IPS-18c (cell line): ENCODE results near the gene RLF.
A peak's percentile ranks its signal among the peaks of the same experiment; 100 is the strongest.
"Not testable (repeated sequence)": the region's sequence is repeated elsewhere in the genome, so short reads cannot be mapped to it uniquely, and the experiment has no call there.

Source experiments
- H3K4me3 ChIP-seq: 2 replicates; pipeline ENCODE4 v1.7.0; 2013; ENCODE audit warnings: low read depth, mild to moderate bottlenecking, low read length, moderate library complexity; ENCODE audit not compliant: insufficient read depth
- H3K9me3 ChIP-seq: one replicate; pipeline ENCODE4 v1.6.1; 2013; ENCODE audit warnings: mild to moderate bottlenecking, low read length, moderate library complexity; ENCODE audit not compliant: control insufficient read depth, insufficient read depth

The RLF gene

GRCh38 chr1:40155135-40155534 lies 6.1 kb upstream of the RLF start:
- Histone ChIP-seq H3K9me3 (no peaks in the 10 kb centered on the region), H3K4me3 (no peak overlapping the region)

- Histone ChIP-seq H3K4me3 (no peak overlapping the region), H3K9me3 (no peaks in the 10 kb centered on the region)
These were observed 5.3 kb upstream of the RLF start for GRCh38 chr1:40155910-40156309.

- no peaks in the 10 kb centered on the region for H3K9me3 ChIP-seq
- H3K4me3 ChIP-seq: peak overlapping the region; percentile 1; the same call in 1 of the 2 replicates
These were observed 422 bp upstream of the RLF start for GRCh38 chr1:40160806-40161124.

- Histone ChIP-seq H3K9me3 (no peaks in the 10 kb centered on the region), H3K4me3 (peak overlapping the region; percentile 98)
These were observed 756 bp downstream of the RLF start for GRCh38 chr1:40161888-40162397.

- H3K4me3 ChIP-seq: peak overlapping the region; percentile 98
These were observed 1.7 kb downstream of the RLF start for GRCh38 chr1:40162753-40163441.

GRCh38 chr1:40167317-40167716 lies 6.1 kb downstream of the RLF start:
- H3K9me3 ChIP-seq: no peaks in the 10 kb centered on the region

More at GRCh38 chr1:40162753-40163441, 1.7 kb downstream of the RLF start:
- H3K9me3 ChIP-seq: no peaks in the 10 kb centered on the region

GRCh38 chr1:40171036-40171435 lies 9.8 kb downstream of the RLF start:
- Histone ChIP-seq H3K9me3 (no peaks in the 10 kb centered on the region), H3K4me3 (no peak overlapping the region)

More at GRCh38 chr1:40167317-40167716, 6.1 kb downstream of the RLF start:
- no peak overlapping the region for H3K4me3 ChIP-seq

GRCh38 chr1:40174788-40175187 lies 13.6 kb downstream of the RLF start:
- Histone ChIP-seq H3K9me3 (no peaks in the 10 kb centered on the region), H3K4me3 (no peak overlapping the region)

GRCh38 chr1:40176989-40177388 lies 15.8 kb downstream of the RLF start:
- H3K4me3 ChIP-seq, H3K9me3 ChIP-seq: not testable (repeated sequence)

GRCh38 chr1:40178200-40178599 lies 17.0 kb downstream of the RLF start:
- Histone ChIP-seq H3K4me3 (no peak overlapping the region), H3K9me3 (no peaks in the 10 kb centered on the region)

GRCh38 chr1:40179496-40180089 lies 18.4 kb downstream of the RLF start:
- H3K4me3 ChIP-seq: no peak overlapping the region
- H3K9me3 ChIP-seq: no peaks in the 10 kb centered on the region

GRCh38 chr1:40183055-40183710 lies 22.0 kb downstream of the RLF start:
- H3K4me3 ChIP-seq: no peak overlapping the region
- no peaks in the 10 kb centered on the region for H3K9me3 ChIP-seq

- Histone ChIP-seq H3K9me3 (no peaks in the 10 kb centered on the region), H3K4me3 (no peak overlapping the region)
These were observed 23.0 kb downstream of the RLF start for GRCh38 chr1:40184193-40184592.

- Histone ChIP-seq H3K9me3 (no peaks in the 10 kb centered on the region), H3K4me3 (no peak overlapping the region)
These were observed 25.0 kb downstream of the RLF start for GRCh38 chr1:40185951-40186864.

GRCh38 chr1:40187399-40187798 lies 26.2 kb downstream of the RLF start:
- H3K9me3 ChIP-seq: no peaks in the 10 kb centered on the region
- H3K4me3 ChIP-seq: no peak overlapping the region

- H3K4me3 ChIP-seq, H3K9me3 ChIP-seq: not testable (repeated sequence)
These were observed 33.5 kb downstream of the RLF start for GRCh38 chr1:40194639-40195038.

- no peaks in the 10 kb centered on the region for H3K9me3 ChIP-seq
- no peak overlapping the region for H3K4me3 ChIP-seq
These were observed 36.5 kb downstream of the RLF start for GRCh38 chr1:40197656-40198055.
